ENCODE measurements around the gene SIGLEC10. TPM values are rescaled to one million over a fixed set of nuclear protein-coding genes. Genes with fewer than 3 reads are reported as not detected.
A peak's percentile ranks its signal among the peaks of the same experiment; 100 is the strongest.

SIGLEC10 gene
- total and polyA plus RNA-seq, 9 of the 15 experiments (the other 6 are each of a cell fraction or from before 2014, with no cell fraction given) = 0.10 to 1.8 (median 0.82) TPM

- TF ChIP-seq POLR2G (IDR thresholded peaks at IDR 0.05; ENCODE audit: low read depth, low read length) (peak; percentile 74), ZNF197 (CRISPR knock-in tag; IDR thresholded peaks at IDR 0.05; ENCODE audit: low read depth) (no peak), ZNF766 (CRISPR knock-in tag; conservative IDR thresholded peaks at IDR 0.05) (no peak), SRSF1 (IDR thresholded peaks at IDR 0.05; ENCODE audit: low read depth, low read length) (no peak), NKRF (IDR thresholded peaks at IDR 0.05; ENCODE audit: borderline replicate concordance) (peak; percentile 91), EZH2 (IDR thresholded peaks at IDR 0.05; ENCODE audit: borderline replicate concordance, low read depth, low read length) (no peak), ZBTB33 (CRISPR knock-in tag; IDR thresholded peaks at IDR 0.05) (no peak), LCOR (CRISPR knock-in tag; IDR thresholded peaks at IDR 0.05) (no peak), POLR3G (IDR thresholded peaks at IDR 0.05; ENCODE audit: extremely low read depth, insufficient read length, insufficient replicate concordance) (no peak), POU5F1 (IDR thresholded peaks at IDR 0.05; ENCODE audit: borderline replicate concordance, low read depth, low read length, partially characterized antibody) (no peak), L3MBTL2 (IDR thresholded peaks at IDR 0.05) (no peak; the same call in 1 of the 2 replicates), ELF4 (CRISPR knock-in tag; IDR thresholded peaks at IDR 0.05) (peak; percentile 77; the same call in 1 of the 2 replicates), NFXL1 (CRISPR knock-in tag; IDR thresholded peaks at IDR 0.05) (no peak), CHD2 (IDR thresholded peaks at IDR 0.05; ENCODE audit: low read depth, low read length) (peak; percentile 74), FOXJ3 (CRISPR knock-in tag; IDR thresholded peaks at IDR 0.05) (no peak)
- TF ChIP-seq, protein P1, sequence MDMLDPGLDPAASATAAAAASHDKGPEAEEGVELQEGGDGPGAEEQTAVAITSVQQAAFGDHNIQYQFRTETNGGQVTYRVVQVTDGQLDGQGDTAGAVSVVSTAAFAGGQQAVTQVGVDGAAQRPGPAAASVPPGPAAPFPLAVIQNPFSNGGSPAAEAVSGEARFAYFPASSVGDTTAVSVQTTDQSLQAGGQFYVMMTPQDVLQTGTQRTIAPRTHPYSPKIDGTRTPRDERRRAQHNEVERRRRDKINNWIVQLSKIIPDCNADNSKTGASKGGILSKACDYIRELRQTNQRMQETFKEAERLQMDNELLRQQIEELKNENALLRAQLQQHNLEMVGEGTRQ (CRISPR knock-in tag; IDR thresholded peaks at IDR 0.05) = no peak
- TF ChIP-seq, protein P2, sequence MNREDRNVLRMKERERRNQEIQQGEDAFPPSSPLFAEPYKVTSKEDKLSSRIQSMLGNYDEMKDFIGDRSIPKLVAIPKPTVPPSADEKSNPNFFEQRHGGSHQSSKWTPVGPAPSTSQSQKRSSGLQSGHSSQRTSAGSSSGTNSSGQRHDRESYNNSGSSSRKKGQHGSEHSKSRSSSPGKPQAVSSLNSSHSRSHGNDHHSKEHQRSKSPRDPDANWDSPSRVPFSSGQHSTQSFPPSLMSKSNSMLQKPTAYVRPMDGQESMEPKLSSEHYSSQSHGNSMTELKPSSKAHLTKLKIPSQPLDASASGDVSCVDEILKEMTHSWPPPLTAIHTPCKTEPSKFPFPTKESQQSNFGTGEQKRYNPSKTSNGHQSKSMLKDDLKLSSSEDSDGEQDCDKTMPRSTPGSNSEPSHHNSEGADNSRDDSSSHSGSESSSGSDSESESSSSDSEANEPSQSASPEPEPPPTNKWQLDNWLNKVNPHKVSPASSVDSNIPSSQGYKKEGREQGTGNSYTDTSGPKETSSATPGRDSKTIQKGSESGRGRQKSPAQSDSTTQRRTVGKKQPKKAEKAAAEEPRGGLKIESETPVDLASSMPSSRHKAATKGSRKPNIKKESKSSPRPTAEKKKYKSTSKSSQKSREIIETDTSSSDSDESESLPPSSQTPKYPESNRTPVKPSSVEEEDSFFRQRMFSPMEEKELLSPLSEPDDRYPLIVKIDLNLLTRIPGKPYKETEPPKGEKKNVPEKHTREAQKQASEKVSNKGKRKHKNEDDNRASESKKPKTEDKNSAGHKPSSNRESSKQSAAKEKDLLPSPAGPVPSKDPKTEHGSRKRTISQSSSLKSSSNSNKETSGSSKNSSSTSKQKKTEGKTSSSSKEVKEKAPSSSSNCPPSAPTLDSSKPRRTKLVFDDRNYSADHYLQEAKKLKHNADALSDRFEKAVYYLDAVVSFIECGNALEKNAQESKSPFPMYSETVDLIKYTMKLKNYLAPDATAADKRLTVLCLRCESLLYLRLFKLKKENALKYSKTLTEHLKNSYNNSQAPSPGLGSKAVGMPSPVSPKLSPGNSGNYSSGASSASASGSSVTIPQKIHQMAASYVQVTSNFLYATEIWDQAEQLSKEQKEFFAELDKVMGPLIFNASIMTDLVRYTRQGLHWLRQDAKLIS (CRISPR knock-in tag; IDR thresholded peaks at IDR 0.05) = no peak
- TF ChIP-seq, protein P3, sequence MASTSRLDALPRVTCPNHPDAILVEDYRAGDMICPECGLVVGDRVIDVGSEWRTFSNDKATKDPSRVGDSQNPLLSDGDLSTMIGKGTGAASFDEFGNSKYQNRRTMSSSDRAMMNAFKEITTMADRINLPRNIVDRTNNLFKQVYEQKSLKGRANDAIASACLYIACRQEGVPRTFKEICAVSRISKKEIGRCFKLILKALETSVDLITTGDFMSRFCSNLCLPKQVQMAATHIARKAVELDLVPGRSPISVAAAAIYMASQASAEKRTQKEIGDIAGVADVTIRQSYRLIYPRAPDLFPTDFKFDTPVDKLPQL (IDR thresholded peaks at IDR 0.05; ENCODE audit: extremely low read depth, insufficient read length) = peak; percentile 87
Observed at GRCh38 chr19:51366389-51367254, 50.8 kb downstream of the SIGLEC10 start (continued).

Measured in K562 (cell line).